ENCODE results near the gene NAA16.
"Not testable (repeated sequence)": the region's sequence is repeated elsewhere in the genome, so short reads cannot be mapped to it uniquely, and the experiment has no call there.

Gene NAA16

GRCh38 chr13:41411522-41411921 lies 100.5 kb downstream of the NAA16 start:
- DNase-seq: no peak

- no peak for DNase-seq
Measured at GRCh38 chr13:41413872-41414271, 102.8 kb downstream of the NAA16 start.

GRCh38 chr13:41416276-41416675 lies 105.2 kb downstream of the NAA16 start:
- no peak for DNase-seq

GRCh38 chr13:41418027-41418426 lies 107.0 kb downstream of the NAA16 start:
- DNase-seq: no peak

GRCh38 chr13:41418731-41419130 lies 107.7 kb downstream of the NAA16 start:
- DNase-seq: no peak

- DNase-seq: no peak
Measured at GRCh38 chr13:41419206-41419605, 108.1 kb downstream of the NAA16 start.

- DNase-seq: no peak
Measured at GRCh38 chr13:41420146-41420545, 109.1 kb downstream of the NAA16 start.

- DNase-seq: not testable (repeated sequence)
Measured at GRCh38 chr13:41421330-41421729, 110.3 kb downstream of the NAA16 start.

GRCh38 chr13:41421983-41422382 lies 110.9 kb downstream of the NAA16 start:
- not testable (repeated sequence) for DNase-seq

GRCh38 chr13:41423259-41423658 lies 112.2 kb downstream of the NAA16 start:
- DNase-seq: not testable (repeated sequence)

GRCh38 chr13:41424675-41425074 lies 113.6 kb downstream of the NAA16 start:
- not testable (repeated sequence) for DNase-seq

- no peak for DNase-seq
Measured at GRCh38 chr13:41426047-41426446, 115.0 kb downstream of the NAA16 start.

Measured in NCI-H1092 (cell line).